Activated CD8-positive, alpha-beta memory T cell treated with anti-CD3 and anti-CD28 coated beads, Interleukin-2, amount 50 U/mL, for 48 hours (primary cell): ENCODE results near the gene KRTAP1-5.
"Not testable (repeated sequence)": the region's sequence is repeated elsewhere in the genome, so short reads cannot be mapped to it uniquely, and the experiment has no call there.

Experiments used
- DNase-seq: peaks from one replicate; pipeline ENCODE4 v3.0.0-alpha.2; 2020

Gene KRTAP1-5

GRCh38 chr17:41046735-41047465, 19.9 kb upstream of the KRTAP1-5 start, which contains the start of gene KRTAP2-1:
Gene KRTAP2-1, minus strand, starts transcription at chr17:41047316. Its CDS starts 49 bp downstream, at chr17:41047267.
- not testable (repeated sequence) for DNase-seq

- no peak for DNase-seq
Measured at GRCh38 chr17:41042953-41043352, 15.9 kb upstream of the KRTAP1-5 start.

- DNase-seq: not testable (repeated sequence)
Measured at GRCh38 chr17:41040783-41041571, 14.0 kb upstream of the KRTAP1-5 start, which contains the start of gene KRTAP1-1. Gene KRTAP1-1, minus strand, starts transcription at chr17:41041450. Its CDS starts 53 bp downstream, at chr17:41041397.

GRCh38 chr17:41037853-41038350, 10.9 kb upstream of the KRTAP1-5 start:
- DNase-seq: no peak

GRCh38 chr17:41034346-41034935, 7.4 kb upstream of the KRTAP1-5 start, which contains the start of gene KRTAP1-3:
Gene KRTAP1-3, minus strand, starts transcription at chr17:41034874. Its CDS starts 53 bp downstream, at chr17:41034821.
- DNase-seq: not testable (repeated sequence)

- DNase-seq: no peak
Measured at GRCh38 chr17:41029633-41030245, 2.7 kb upstream of the KRTAP1-5 start, which contains the start of gene KRTAP1-4. Gene KRTAP1-4, minus strand, starts transcription at chr17:41030195. Its CDS starts 117 bp downstream, at chr17:41030078.

- DNase-seq: no peak
Measured at GRCh38 chr17:41024697-41025096, 2.3 kb downstream of the KRTAP1-5 start.

- DNase-seq: no peak
Measured at GRCh38 chr17:41020336-41020735, 6.7 kb downstream of the KRTAP1-5 start.

- no peak for DNase-seq
Measured at GRCh38 chr17:41019415-41019814, 7.6 kb downstream of the KRTAP1-5 start.

GRCh38 chr17:41018541-41018940, 8.5 kb downstream of the KRTAP1-5 start:
- no peak for DNase-seq

GRCh38 chr17:41016578-41017215, 10.3 kb downstream of the KRTAP1-5 start:
- DNase-seq: no peak

- DNase-seq: no peak
Measured at GRCh38 chr17:41015454-41015853, 11.6 kb downstream of the KRTAP1-5 start.

- no peak for DNase-seq
Measured at GRCh38 chr17:41013606-41014005, 13.4 kb downstream of the KRTAP1-5 start.

- no peak for DNase-seq
Measured at GRCh38 chr17:41013181-41013580, 13.8 kb downstream of the KRTAP1-5 start.

GRCh38 chr17:41012326-41013120, 14.5 kb downstream of the KRTAP1-5 start:
- no peak for DNase-seq

GRCh38 chr17:41010441-41010840, 16.6 kb downstream of the KRTAP1-5 start:
- DNase-seq: no peak

GRCh38 chr17:41009936-41010335, 17.1 kb downstream of the KRTAP1-5 start:
- DNase-seq: no peak

GRCh38 chr17:41009301-41009760, 17.7 kb downstream of the KRTAP1-5 start:
- DNase-seq: no peak

GRCh38 chr17:41008811-41009210, 18.2 kb downstream of the KRTAP1-5 start, which contains the start of gene KRTAP3-1:
Gene KRTAP3-1, minus strand, starts transcription at chr17:41009128. Its CDS starts 54 bp downstream, at chr17:41009074.
- DNase-seq: no peak

GRCh38 chr17:41004397-41004796, 22.6 kb downstream of the KRTAP1-5 start:
- no peak for DNase-seq

- DNase-seq: no peak
Measured at GRCh38 chr17:41003926-41004325, 23.1 kb downstream of the KRTAP1-5 start.
